K562 (cell line): ENCODE results near the gene FBXO44. TPM values are rescaled to one million over a fixed set of nuclear protein-coding genes. Genes with fewer than 3 reads are reported as not detected.

ENCODE experiments used
- HDAC3 ChIP-seq: fragments of 450-650 bp; IDR thresholded peaks from 2 replicates; pipeline ENCODE4 v1.6.1; 2018; ENCODE audit warnings: borderline replicate concordance, mild to moderate bottlenecking, moderate library complexity; ENCODE audit not compliant: partially characterized antibody
- IFI16 ChIP-seq: fragments of 250-450 bp; sonication (Bioruptor Pico); IDR thresholded peaks from 2 replicates; pipeline ENCODE4 v2.1.2; 2022; ENCODE audit warnings: mild to moderate bottlenecking, inconsistent platforms
- KDM1A ChIP-seq, 2 experiments: fragments of 450-650 bp; IDR thresholded peaks; 2 replicates each; pipeline ENCODE4 v1.6.1; 2016; ENCODE audit warnings: mild to moderate bottlenecking in 2 of 2
- MYBL2 ChIP-seq, 2 experiments: fragments of 450-650 bp in 1 of 2; sonication (generic) in 1 of 2; formaldehyde crosslinking in 1 of 2; IDR thresholded peaks; 2 replicates each; pipeline versions ENCODE4 v1.6.1 to v1.8.1; 2017 to 2022; ENCODE audit warnings: borderline replicate concordance in 1 of 2, inconsistent platforms in 1 of 2, low read depth in 1 of 2, mild to moderate bottlenecking in 1 of 2, missing genetic modification reagents in 1 of 2, moderate library complexity in 1 of 2
- POU5F1 ChIP-seq: fragments of 150-350 bp; IDR thresholded peaks from 2 replicates; pipeline ENCODE4 v1.6.1; 2014; ENCODE audit warnings: borderline replicate concordance, low read length, low read depth, mild to moderate bottlenecking; ENCODE audit not compliant: partially characterized antibody
- SIRT6 ChIP-seq: IDR thresholded peaks from one replicate; pipeline ENCODE4 v1.6.1; 2012; ENCODE audit warnings: low read depth, mild to moderate bottlenecking, control low read depth, inconsistent platforms, low read length, moderate library complexity
- ZBTB26 ChIP-seq: fragments of 450-650 bp; formaldehyde crosslinking; IDR thresholded peaks from 2 replicates; pipeline ENCODE4 v1.4.0; 2022; ENCODE audit warnings: missing genetic modification characterization
- ZBTB7A ChIP-seq: IDR thresholded peaks from 2 replicates; pipeline ENCODE4 v1.6.1; 2011; ENCODE audit warnings: low read depth, mild to moderate bottlenecking, low read length, moderate library complexity, borderline replicate concordance; ENCODE audit not compliant: control insufficient read depth
- ZNF311 ChIP-seq: fragments of 250-450 bp; sonication (Bioruptor Pico); IDR thresholded peaks from 2 replicates; pipeline ENCODE4 v1.4.0; 2020; ENCODE audit warnings: mild to moderate bottlenecking, moderate library complexity
- ZNF551 ChIP-seq: fragments of 250-450 bp; sonication (Bioruptor Pico); IDR thresholded peaks from 2 replicates; pipeline ENCODE4 v1.5.0; 2021; ENCODE audit warnings: mild to moderate bottlenecking, moderate library complexity
- ZNF707 ChIP-seq: fragments of 250-450 bp; sonication (Bioruptor Pico); conservative IDR thresholded peaks from 2 replicates; pipeline ENCODE4 v1.8.0; 2022; ENCODE audit warnings: inconsistent platforms, mild to moderate bottlenecking, moderate library complexity
- polyA plus RNA-seq, 8 experiments: library from polyadenylated mRNA; depleted of rRNA in 4 of 8; stranded (reverse) in 5 of 8; unstranded in 3 of 8; fragments of >200 nt; fragmentation: Nextera tagmentation in 2 of 8; fragmentation: Illumina TruSeq in 1 of 8; extraction: Ambion mirVana in 2 of 8; extraction: Trizol in 1 of 8; gene quantifications; 2 replicates each; pipeline versions ENCODE4 v1.2.1 to v1.2.3, GENCODE V29; 2011 to 2014; ENCODE audit warnings: inconsistent platforms in 1 of 8, missing spikeins in 1 of 8
- total RNA-seq, 7 experiments: library from RNA; depleted of rRNA in 6 of 7; stranded (reverse); fragments of >200 nt in 6 of 7; fragmentation: Illumina TruSeq in 2 of 7; extraction: Trizol in 2 of 7; gene quantifications; 2 replicates each; pipeline versions ENCODE4 v1.2.1 to v1.2.3, GENCODE V29; 2011 to 2021; ENCODE audit warnings: low replicate concordance in 1 of 7
- TF ChIP-seq, protein P1 (sequence below): fragments of 450-650 bp; formaldehyde crosslinking; IDR thresholded peaks from 2 replicates; pipeline ENCODE4 v1.4.0; 2022; ENCODE audit warnings: mild to moderate bottlenecking, moderate library complexity
- TF ChIP-seq, protein P2 (sequence below), 2 experiments: fragments of 450-650 bp; formaldehyde crosslinking in 1 of 2; IDR thresholded peaks; 2 replicates each; pipeline versions ENCODE4 v1.4.0 to v1.6.1; 2014 to 2020; ENCODE audit warnings: mild to moderate bottlenecking in 2 of 2, borderline replicate concordance in 1 of 2, low read depth in 1 of 2
- TF ChIP-seq, protein P3 (sequence below), 2 experiments: fragments of 450-650 bp in 1 of 2; sonication (generic) in 1 of 2; formaldehyde crosslinking in 1 of 2; IDR thresholded peaks in 1 of 2; conservative IDR thresholded peaks in 1 of 2; 2 replicates each; pipeline versions ENCODE4 v1.6.1 to v1.8.1; 2016 to 2023; ENCODE audit warnings: mild to moderate bottlenecking in 2 of 2, moderate library complexity in 2 of 2, inconsistent platforms in 1 of 2, missing genetic modification reagents in 1 of 2

The FBXO44 gene
- total and polyA plus RNA-seq, 9 of the 15 experiments (the other 6 are each of a cell fraction or from before 2014, with no cell fraction given) = 0.69 to 20.9 (median 6.7) TPM

- TF ChIP-seq ZNF311 (CRISPR knock-in tag) (no peak), IFI16 (CRISPR knock-in tag) (no peak), MYBL2 (IDR thresholded peaks at IDR 0.05; ENCODE audit: low read depth) (no peak), MYBL2 (CRISPR knock-in tag; IDR thresholded peaks at IDR 0.05; ENCODE audit: borderline replicate concordance) (no peak), KDM1A (IDR thresholded peaks at IDR 0.05) (no peak), ZBTB26 (CRISPR knock-in tag) (0 out of 2 replicates have a peak, but pooled peaks have one; percentile 60), ZBTB7A (no peak), POU5F1 (no peak), ZNF551 (CRISPR knock-in tag) (no peak), SIRT6 (no peak), ZNF707 (CRISPR knock-in tag) (no peak), HDAC3 (no peak)
- TF ChIP-seq, protein P1, sequence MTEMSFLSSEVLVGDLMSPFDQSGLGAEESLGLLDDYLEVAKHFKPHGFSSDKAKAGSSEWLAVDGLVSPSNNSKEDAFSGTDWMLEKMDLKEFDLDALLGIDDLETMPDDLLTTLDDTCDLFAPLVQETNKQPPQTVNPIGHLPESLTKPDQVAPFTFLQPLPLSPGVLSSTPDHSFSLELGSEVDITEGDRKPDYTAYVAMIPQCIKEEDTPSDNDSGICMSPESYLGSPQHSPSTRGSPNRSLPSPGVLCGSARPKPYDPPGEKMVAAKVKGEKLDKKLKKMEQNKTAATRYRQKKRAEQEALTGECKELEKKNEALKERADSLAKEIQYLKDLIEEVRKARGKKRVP (CRISPR knock-in tag) = no peak
- TF ChIP-seq, protein P2, sequence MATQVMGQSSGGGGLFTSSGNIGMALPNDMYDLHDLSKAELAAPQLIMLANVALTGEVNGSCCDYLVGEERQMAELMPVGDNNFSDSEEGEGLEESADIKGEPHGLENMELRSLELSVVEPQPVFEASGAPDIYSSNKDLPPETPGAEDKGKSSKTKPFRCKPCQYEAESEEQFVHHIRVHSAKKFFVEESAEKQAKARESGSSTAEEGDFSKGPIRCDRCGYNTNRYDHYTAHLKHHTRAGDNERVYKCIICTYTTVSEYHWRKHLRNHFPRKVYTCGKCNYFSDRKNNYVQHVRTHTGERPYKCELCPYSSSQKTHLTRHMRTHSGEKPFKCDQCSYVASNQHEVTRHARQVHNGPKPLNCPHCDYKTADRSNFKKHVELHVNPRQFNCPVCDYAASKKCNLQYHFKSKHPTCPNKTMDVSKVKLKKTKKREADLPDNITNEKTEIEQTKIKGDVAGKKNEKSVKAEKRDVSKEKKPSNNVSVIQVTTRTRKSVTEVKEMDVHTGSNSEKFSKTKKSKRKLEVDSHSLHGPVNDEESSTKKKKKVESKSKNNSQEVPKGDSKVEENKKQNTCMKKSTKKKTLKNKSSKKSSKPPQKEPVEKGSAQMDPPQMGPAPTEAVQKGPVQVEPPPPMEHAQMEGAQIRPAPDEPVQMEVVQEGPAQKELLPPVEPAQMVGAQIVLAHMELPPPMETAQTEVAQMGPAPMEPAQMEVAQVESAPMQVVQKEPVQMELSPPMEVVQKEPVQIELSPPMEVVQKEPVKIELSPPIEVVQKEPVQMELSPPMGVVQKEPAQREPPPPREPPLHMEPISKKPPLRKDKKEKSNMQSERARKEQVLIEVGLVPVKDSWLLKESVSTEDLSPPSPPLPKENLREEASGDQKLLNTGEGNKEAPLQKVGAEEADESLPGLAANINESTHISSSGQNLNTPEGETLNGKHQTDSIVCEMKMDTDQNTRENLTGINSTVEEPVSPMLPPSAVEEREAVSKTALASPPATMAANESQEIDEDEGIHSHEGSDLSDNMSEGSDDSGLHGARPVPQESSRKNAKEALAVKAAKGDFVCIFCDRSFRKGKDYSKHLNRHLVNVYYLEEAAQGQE (IDR thresholded peaks at IDR 0.05; ENCODE audit: borderline replicate concordance) = peak; percentile 17; the same call in 1 of the 2 replicates
- TF ChIP-seq, protein P2 (CRISPR knock-in tag; IDR thresholded peaks at IDR 0.05; ENCODE audit: low read depth) = no peak
- TF ChIP-seq, protein P3, sequence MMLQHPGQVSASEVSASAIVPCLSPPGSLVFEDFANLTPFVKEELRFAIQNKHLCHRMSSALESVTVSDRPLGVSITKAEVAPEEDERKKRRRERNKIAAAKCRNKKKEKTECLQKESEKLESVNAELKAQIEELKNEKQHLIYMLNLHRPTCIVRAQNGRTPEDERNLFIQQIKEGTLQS (IDR thresholded peaks at IDR 0.05) = no peak
- TF ChIP-seq, protein P3 (CRISPR knock-in tag; conservative IDR thresholded peaks at IDR 0.05) = no peak
These were observed 53.1 kb downstream of the FBXO44 start (continued) for GRCh38 chr1:11707621-11708276.
